Parathyroid adenoma (tissue), 2 donors: ENCODE data around the gene ZNRF3.

Source experiments
- H2AFZ ChIP-seq: fragments of 300-600 bp; sonication (generic); one replicate; pipeline ENCODE4 v1.7.0; 2017; ENCODE audit warnings: antibody characterized with exemption, mild to moderate bottlenecking
- H3K27ac ChIP-seq: fragments of 300-600 bp; sonication (generic); one replicate; pipeline ENCODE4 v1.7.0; 2017
- H3K27me3 ChIP-seq: fragments of 300-600 bp; sonication (generic); one replicate; pipeline ENCODE4 v1.7.0; 2017; ENCODE audit warnings: low read length; ENCODE audit not compliant: control insufficient read depth, insufficient read depth
- H3K36me3 ChIP-seq: fragments of 300-600 bp; sonication (generic); one replicate; pipeline ENCODE4 v1.7.0; 2017; ENCODE audit warnings: low read length; ENCODE audit not compliant: control insufficient read depth, insufficient read depth
- H3K4me1 ChIP-seq: fragments of 300-600 bp; sonication (generic); one replicate; pipeline ENCODE4 v1.7.0; 2017; ENCODE audit warnings: control low read depth
- H3K4me2 ChIP-seq: fragments of 300-600 bp; sonication (generic); one replicate; pipeline ENCODE4 v1.7.0; 2017; ENCODE audit warnings: low read length
- H3K4me3 ChIP-seq: fragments of 300-600 bp; sonication (generic); one replicate; pipeline ENCODE4 v1.7.0; 2017; ENCODE audit warnings: low read depth, low read length
- H3K79me2 ChIP-seq: fragments of 300-600 bp; sonication (generic); one replicate; pipeline ENCODE4 v1.7.0; 2017; ENCODE audit warnings: control low read depth
- H3K9ac ChIP-seq: fragments of 300-600 bp; sonication (generic); one replicate; pipeline ENCODE4 v1.7.0; 2017; ENCODE audit warnings: mild to moderate bottlenecking
- H3K9me3 ChIP-seq: fragments of 300-600 bp; sonication (generic); one replicate; pipeline ENCODE4 v1.7.0; 2017; ENCODE audit warnings: low read length; ENCODE audit not compliant: control insufficient read depth
- TF ChIP-seq, protein P1 (sequence below): fragments of 300-600 bp; sonication (generic); IDR thresholded peaks from one replicate; pipeline ENCODE4 v1.7.0; 2017; ENCODE audit warnings: antibody characterized with exemption, mild to moderate bottlenecking
- donor health status: primary hyperparathyroidism.

ZNRF3 gene

DNA sequence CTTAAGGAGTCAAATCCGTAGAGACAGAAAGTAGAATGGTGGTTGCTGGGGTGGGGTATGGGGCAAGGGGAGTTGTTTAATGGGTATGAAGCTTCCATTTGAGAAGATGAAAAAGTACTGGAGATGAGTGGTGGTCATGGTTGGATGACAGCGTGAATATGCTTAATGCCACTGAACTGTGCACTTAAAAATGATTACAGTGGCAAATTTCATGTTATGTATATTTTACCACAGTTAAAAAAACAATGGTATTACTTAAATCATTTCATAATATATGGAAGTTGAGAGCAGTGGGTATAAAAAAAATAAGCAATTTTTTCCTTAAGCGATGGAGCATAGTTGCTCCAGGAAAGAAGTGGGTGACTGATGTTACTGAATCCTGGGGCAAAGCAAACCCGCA is 111.2 kb downstream of the ZNRF3 start:
- no peaks in the 10 kb centered on the region for H3K36me3 ChIP-seq
- H3K27me3 ChIP-seq = no peaks in the 10 kb centered on the region
- no peak overlapping the region for H3K4me3 ChIP-seq
- no peak overlapping the region for H3K27ac ChIP-seq
- H2AFZ ChIP-seq = no peak overlapping the region
- H3K4me2 ChIP-seq = no peak overlapping the region
- TF ChIP-seq, protein P1, sequence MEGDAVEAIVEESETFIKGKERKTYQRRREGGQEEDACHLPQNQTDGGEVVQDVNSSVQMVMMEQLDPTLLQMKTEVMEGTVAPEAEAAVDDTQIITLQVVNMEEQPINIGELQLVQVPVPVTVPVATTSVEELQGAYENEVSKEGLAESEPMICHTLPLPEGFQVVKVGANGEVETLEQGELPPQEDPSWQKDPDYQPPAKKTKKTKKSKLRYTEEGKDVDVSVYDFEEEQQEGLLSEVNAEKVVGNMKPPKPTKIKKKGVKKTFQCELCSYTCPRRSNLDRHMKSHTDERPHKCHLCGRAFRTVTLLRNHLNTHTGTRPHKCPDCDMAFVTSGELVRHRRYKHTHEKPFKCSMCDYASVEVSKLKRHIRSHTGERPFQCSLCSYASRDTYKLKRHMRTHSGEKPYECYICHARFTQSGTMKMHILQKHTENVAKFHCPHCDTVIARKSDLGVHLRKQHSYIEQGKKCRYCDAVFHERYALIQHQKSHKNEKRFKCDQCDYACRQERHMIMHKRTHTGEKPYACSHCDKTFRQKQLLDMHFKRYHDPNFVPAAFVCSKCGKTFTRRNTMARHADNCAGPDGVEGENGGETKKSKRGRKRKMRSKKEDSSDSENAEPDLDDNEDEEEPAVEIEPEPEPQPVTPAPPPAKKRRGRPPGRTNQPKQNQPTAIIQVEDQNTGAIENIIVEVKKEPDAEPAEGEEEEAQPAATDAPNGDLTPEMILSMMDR = no peak
- H3K79me2 ChIP-seq = no peaks in the 10 kb centered on the region
- no peaks in the 10 kb centered on the region for H3K9me3 ChIP-seq
- H3K4me1 ChIP-seq = no peaks in the 10 kb centered on the region
- H3K9ac ChIP-seq = no peak overlapping the region

DNA sequence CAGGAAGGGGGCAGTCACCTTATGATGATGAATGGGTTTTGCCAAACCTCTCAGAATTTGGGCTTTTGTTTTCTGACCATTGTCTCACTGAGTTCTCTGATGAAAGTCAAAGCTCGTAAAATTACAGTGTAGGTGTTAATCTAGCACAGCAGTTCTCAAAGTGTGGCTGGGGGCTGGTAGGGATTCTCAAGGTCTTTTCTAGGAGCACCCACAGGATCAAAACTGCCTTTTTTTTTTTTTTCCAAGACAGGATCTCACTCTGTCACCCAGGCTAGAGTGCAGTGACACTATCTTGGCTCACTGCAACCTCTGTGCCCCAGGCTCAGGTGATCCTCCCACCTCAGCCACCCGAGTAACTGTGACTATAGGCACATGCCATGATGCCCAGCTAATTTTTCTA is 112.2 kb downstream of the ZNRF3 start:
- Histone ChIP-seq H3K79me2 (no peaks in the 10 kb centered on the region), H3K4me3 (no peak overlapping the region), H3K9me3 (no peaks in the 10 kb centered on the region), H3K4me2 (no peak overlapping the region), H3K9ac (no peak overlapping the region), H3K27ac (no peak overlapping the region), H3K4me1 (no peaks in the 10 kb centered on the region), H2AFZ (no peak overlapping the region), H3K36me3 (no peaks in the 10 kb centered on the region), H3K27me3 (no peaks in the 10 kb centered on the region)
- TF ChIP-seq, protein P1 = no peak

DNA sequence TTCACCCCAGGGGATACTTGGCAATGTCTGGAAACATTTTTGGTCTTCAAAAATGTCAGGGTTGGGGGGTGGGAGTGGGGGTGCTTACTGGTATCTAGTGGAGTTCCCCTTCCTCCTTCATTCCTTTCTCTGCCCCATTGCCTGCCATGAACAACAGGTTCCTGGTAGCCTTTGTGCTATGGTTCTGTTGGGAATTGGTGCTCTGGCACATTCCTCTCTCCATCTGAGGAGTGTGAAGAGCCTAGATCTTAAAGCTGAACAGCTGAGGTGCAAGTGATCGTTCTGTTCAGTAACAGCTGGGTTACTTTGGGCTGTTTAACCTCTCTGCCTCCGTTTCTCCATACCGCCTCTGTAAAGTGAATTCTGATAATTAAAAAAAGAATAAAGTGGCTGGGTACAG is 114.0 kb downstream of the ZNRF3 start:
- H3K9me3 ChIP-seq = no peaks in the 10 kb centered on the region
- TF ChIP-seq, protein P1 = no peak
- H3K4me1 ChIP-seq = no peaks in the 10 kb centered on the region
- H3K27me3 ChIP-seq = no peaks in the 10 kb centered on the region
- H3K9ac ChIP-seq = no peak overlapping the region
- H3K36me3 ChIP-seq = no peaks in the 10 kb centered on the region
- no peak overlapping the region for H3K27ac ChIP-seq
- H3K4me2 ChIP-seq = no peak overlapping the region
- no peak overlapping the region for H3K4me3 ChIP-seq
- H3K79me2 ChIP-seq = no peaks in the 10 kb centered on the region
- H2AFZ ChIP-seq = no peak overlapping the region

DNA sequence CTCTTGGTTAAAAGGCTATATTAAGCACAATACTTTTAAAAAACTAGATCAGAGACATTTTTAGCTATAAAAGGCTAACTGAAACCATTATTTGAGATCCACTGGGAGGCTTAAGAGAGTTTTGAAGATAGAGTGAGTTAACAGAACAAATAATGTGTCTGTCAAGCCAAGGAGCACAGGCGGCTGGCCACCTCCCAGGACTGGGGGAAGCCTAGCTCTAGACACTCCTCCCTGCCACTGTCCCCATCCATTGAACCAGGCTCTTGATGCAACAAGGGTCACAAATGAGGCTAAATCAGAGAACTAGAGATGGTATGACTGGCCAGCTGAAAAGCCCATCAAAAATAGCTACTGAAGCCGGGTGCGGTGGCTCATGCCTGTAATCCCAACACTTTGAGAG is 115.3 kb downstream of the ZNRF3 start:
- H3K4me2 ChIP-seq = no peak overlapping the region
- TF ChIP-seq, protein P1 = no peak
- no peaks in the 10 kb centered on the region for H3K36me3 ChIP-seq
- no peaks in the 10 kb centered on the region for H3K79me2 ChIP-seq
- H3K27me3 ChIP-seq = no peaks in the 10 kb centered on the region
- no peak overlapping the region for H3K27ac ChIP-seq
- H3K4me3 ChIP-seq = no peak overlapping the region
- no peak overlapping the region for H2AFZ ChIP-seq
- no peaks in the 10 kb centered on the region for H3K9me3 ChIP-seq
- no peak overlapping the region for H3K9ac ChIP-seq
- no peaks in the 10 kb centered on the region for H3K4me1 ChIP-seq

DNA sequence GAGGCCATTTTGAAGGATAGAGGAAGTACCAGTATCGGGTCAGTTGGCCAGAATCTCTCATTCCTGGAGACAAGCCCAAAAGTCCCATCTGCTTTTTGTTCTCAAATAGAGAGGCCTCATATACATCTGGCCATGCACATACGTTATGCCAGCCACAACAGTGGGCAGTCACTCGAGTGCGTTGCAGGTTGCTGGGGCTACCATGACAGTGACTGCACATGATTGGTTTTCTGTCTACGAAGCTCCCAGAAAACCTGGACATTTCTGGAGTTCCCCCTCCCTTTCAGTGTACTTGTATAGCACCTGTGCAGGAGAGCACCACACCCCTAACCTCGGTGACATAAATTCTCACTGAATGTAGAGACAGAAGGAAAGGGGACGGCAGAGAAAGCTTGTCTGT is 116.1 kb downstream of the ZNRF3 start:
- TF ChIP-seq, protein P1 = no peak
- H3K4me3 ChIP-seq = no peak overlapping the region
- H2AFZ ChIP-seq = no peak overlapping the region
- H3K4me1 ChIP-seq = peaks cover 5% of the 10 kb centered on the region
- no peaks in the 10 kb centered on the region for H3K9me3 ChIP-seq
- H3K27ac ChIP-seq = no peak overlapping the region
- no peak overlapping the region for H3K9ac ChIP-seq
- no peaks in the 10 kb centered on the region for H3K79me2 ChIP-seq
- H3K27me3 ChIP-seq = no peaks in the 10 kb centered on the region
- H3K4me2 ChIP-seq = no peak overlapping the region
- no peaks in the 10 kb centered on the region for H3K36me3 ChIP-seq
